Liver (tissue), 3 donors: Measurements from ENCODE around the gene AP3S1.

ENCODE experiments used
- CTCF ChIP-seq: fragments of 150-350 bp; IDR thresholded peaks from 2 replicates; pipeline ENCODE4 v1.5.1; 2017; ENCODE audit warnings: improper control_type of control experiment, low read depth, low read length; ENCODE audit not compliant: missing input control
- EGR1 ChIP-seq, 2 donors: IDR thresholded peaks; 2 replicates each; pipeline ENCODE4 v1.6.1; 2016 to 2018; ENCODE audit warnings: antibody characterized with exemption in 2 of 2, low read depth in 2 of 2
- FOXA2 ChIP-seq: IDR thresholded peaks from 2 replicates; pipeline ENCODE4 v1.6.1; 2016; ENCODE audit warnings: antibody characterized with exemption
- GABPA ChIP-seq, 2 donors: IDR thresholded peaks in 1 of 2; conservative IDR thresholded peaks in 1 of 2; 2 replicates each; pipeline ENCODE4 v1.6.1; 2016; ENCODE audit warnings: antibody characterized with exemption in 2 of 2, mild to moderate bottlenecking in 1 of 2, moderate library complexity in 1 of 2
- MAX ChIP-seq: IDR thresholded peaks from 2 replicates; pipeline ENCODE4 v1.6.1; 2016; ENCODE audit warnings: antibody characterized with exemption
- RAD21 ChIP-seq, 2 donors: IDR thresholded peaks; 2 replicates each; pipeline ENCODE4 v1.6.1; 2016; ENCODE audit warnings: antibody characterized with exemption in 2 of 2, mild to moderate bottlenecking in 2 of 2
- SP1 ChIP-seq: IDR thresholded peaks from 2 replicates; pipeline ENCODE4 v1.6.1; 2018; ENCODE audit warnings: antibody characterized with exemption, mild to moderate bottlenecking
- TAF1 ChIP-seq: conservative IDR thresholded peaks from 2 replicates; pipeline ENCODE4 v1.6.1; 2016; ENCODE audit warnings: antibody characterized with exemption, mild to moderate bottlenecking
- YY1 ChIP-seq: IDR thresholded peaks from 2 replicates; pipeline ENCODE4 v1.6.1; 2016; ENCODE audit warnings: antibody characterized with exemption, mild to moderate bottlenecking
- donor health status: healthy.
- donor health status: healthy.

- TF ChIP-seq CTCF (no peak), FOXA2 (no peak), TAF1 (no peak), YY1 (no peak), SP1 (no peak), EGR1 (IDR thresholded peaks at IDR 0.05; ENCODE audit: low read depth in 2 of 2) (no peak), GABPA (IDR thresholded peaks at IDR 0.05 in 1 of 2, conservative IDR thresholded peaks at IDR 0.05 in 1 of 2) (no peak), MAX (no peak), RAD21 (IDR thresholded peaks at IDR 0.05) (no peak)
Measured at GRCh38 chr5:115869256-115869795, 27.6 kb downstream of the AP3S1 start.
